ENCODE results near the gene PGBD1.

Gene PGBD1

DNA sequence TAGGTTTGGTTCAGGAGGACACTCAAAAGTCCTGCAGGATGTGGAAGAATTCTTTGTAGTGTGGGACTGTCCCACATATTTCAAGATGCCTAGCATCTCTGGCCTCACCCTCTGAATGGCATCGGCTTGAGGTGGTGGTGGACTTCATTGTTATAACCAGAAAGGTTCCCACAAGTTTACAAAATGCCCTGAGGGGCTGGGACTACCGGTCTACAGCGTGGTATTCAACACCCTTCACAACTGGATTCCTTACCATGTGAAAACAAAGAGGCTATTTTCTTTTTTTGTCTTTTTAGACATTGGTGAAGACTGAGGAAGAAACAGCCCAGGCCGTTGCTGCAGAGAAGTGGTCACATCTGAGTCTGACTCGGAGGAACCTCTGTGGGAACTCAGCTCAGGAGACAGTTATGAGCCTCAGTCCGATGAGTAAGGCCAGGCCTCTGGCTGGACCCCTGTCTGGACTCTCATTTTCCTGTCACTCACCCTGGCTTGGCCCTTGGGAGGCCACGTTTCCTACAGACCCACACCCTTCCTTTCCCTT is 15.2 kb downstream of the PGBD1 start:
- TF ChIP-seq, protein P1, sequence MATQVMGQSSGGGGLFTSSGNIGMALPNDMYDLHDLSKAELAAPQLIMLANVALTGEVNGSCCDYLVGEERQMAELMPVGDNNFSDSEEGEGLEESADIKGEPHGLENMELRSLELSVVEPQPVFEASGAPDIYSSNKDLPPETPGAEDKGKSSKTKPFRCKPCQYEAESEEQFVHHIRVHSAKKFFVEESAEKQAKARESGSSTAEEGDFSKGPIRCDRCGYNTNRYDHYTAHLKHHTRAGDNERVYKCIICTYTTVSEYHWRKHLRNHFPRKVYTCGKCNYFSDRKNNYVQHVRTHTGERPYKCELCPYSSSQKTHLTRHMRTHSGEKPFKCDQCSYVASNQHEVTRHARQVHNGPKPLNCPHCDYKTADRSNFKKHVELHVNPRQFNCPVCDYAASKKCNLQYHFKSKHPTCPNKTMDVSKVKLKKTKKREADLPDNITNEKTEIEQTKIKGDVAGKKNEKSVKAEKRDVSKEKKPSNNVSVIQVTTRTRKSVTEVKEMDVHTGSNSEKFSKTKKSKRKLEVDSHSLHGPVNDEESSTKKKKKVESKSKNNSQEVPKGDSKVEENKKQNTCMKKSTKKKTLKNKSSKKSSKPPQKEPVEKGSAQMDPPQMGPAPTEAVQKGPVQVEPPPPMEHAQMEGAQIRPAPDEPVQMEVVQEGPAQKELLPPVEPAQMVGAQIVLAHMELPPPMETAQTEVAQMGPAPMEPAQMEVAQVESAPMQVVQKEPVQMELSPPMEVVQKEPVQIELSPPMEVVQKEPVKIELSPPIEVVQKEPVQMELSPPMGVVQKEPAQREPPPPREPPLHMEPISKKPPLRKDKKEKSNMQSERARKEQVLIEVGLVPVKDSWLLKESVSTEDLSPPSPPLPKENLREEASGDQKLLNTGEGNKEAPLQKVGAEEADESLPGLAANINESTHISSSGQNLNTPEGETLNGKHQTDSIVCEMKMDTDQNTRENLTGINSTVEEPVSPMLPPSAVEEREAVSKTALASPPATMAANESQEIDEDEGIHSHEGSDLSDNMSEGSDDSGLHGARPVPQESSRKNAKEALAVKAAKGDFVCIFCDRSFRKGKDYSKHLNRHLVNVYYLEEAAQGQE (IDR thresholded peaks at IDR 0.05; ENCODE audit: insufficient read depth in 1 of 2, low read depth in 2 of 2, low read length in 2 of 2), result no peak
- no peak for TF ChIP-seq POLR2AphosphoS5 (IDR thresholded peaks at IDR 0.05; ENCODE audit: low read depth, low read length)
- TF ChIP-seq TAF1 (IDR thresholded peaks at IDR 0.05; ENCODE audit: borderline replicate concordance, insufficient read depth, low read length), result no peak
- no peak for TF ChIP-seq SIN3A (IDR thresholded peaks at IDR 0.05; ENCODE audit: borderline replicate concordance, insufficient read depth, low read length)

GRCh38 chr6:28303570-28303969 is 22.2 kb downstream of the PGBD1 start:
- TF ChIP-seq, protein P1 (IDR thresholded peaks at IDR 0.05; ENCODE audit: insufficient read depth in 1 of 2, low read depth in 2 of 2, low read length in 2 of 2), result no peak
- TF ChIP-seq POLR2AphosphoS5 (IDR thresholded peaks at IDR 0.05; ENCODE audit: low read depth, low read length), result no peak
- no peak for TF ChIP-seq FOXP2 (optimal IDR thresholded peaks at IDR 0.05; ENCODE audit: borderline replicate concordance, extremely low read depth, extremely low read length, insufficient read depth)
- TF ChIP-seq SIN3A (IDR thresholded peaks at IDR 0.05; ENCODE audit: borderline replicate concordance, insufficient read depth, low read length), result no peak
- no peak for TF ChIP-seq TAF1 (IDR thresholded peaks at IDR 0.05; ENCODE audit: borderline replicate concordance, insufficient read depth, low read length)

DNA sequence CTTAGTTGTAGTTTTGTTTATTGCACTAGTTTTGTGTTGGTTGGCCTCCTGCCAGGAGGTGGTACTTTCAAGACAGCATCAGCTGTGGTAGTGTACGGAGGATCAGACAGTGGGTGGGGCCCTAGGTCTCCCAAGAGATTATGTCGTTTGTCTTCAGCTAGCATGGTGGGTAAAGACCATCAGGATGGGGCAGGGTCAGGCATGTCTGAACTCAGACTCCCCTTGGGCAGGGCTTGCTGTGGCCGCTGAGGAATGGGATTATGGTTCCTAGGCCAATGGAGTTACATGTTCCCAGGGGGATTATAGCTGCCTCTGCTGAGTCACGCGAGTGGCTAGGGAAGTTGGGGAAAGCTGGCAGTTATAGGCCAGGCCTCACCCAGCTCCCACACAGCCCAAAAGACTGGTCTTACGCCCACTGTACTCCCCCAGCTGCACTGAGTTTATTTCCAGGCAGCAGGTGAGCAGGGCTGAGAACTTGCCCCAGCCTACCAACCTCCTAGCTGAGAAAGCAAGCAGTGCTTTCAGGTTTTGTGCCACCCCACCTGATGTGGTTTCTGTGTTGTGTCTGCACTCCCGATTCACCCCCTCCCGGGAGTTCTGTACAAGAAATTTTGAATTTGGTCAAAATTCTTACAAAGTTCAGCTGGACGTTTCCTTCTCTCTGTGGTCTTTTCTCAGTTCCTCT is 29.9 kb downstream of the PGBD1 start:
- TF ChIP-seq FOXP2 (optimal IDR thresholded peaks at IDR 0.05; ENCODE audit: borderline replicate concordance, extremely low read depth, extremely low read length, insufficient read depth), result no peak
- no peak for TF ChIP-seq SIN3A (IDR thresholded peaks at IDR 0.05; ENCODE audit: borderline replicate concordance, insufficient read depth, low read length)
- TF ChIP-seq, protein P1 (IDR thresholded peaks at IDR 0.05; ENCODE audit: insufficient read depth in 1 of 2, low read depth in 2 of 2, low read length in 2 of 2), result no peak
- no peak for TF ChIP-seq TAF1 (IDR thresholded peaks at IDR 0.05; ENCODE audit: borderline replicate concordance, insufficient read depth, low read length)
- TF ChIP-seq POLR2AphosphoS5 (IDR thresholded peaks at IDR 0.05; ENCODE audit: low read depth, low read length), result no peak

DNA sequence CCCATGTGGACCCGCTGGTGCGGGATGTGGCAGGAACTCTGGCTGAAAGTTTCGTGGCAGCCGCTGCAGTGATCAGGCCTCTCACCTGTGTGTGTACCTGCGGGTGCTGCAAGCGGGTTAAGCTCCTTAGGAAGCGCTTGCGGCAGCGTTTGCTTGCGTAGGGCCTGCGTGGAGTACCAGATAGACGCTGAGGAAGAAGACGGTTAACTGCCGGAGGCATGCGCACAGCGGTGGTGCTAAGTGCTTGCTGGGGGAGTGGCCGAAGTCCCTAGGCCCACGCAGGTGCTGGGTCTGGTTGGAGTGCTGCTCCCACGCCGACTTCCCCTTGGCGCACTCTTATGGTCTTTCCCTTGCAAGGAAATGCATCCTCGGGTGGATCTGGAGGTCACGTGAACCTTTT is 31.6 kb downstream of the PGBD1 start:
- TF ChIP-seq FOXP2 (optimal IDR thresholded peaks at IDR 0.05; ENCODE audit: borderline replicate concordance, extremely low read depth, extremely low read length, insufficient read depth), result no peak
- TF ChIP-seq, protein P1 (IDR thresholded peaks at IDR 0.05; ENCODE audit: insufficient read depth in 1 of 2, low read depth in 2 of 2, low read length in 2 of 2), result no peak

DNA sequence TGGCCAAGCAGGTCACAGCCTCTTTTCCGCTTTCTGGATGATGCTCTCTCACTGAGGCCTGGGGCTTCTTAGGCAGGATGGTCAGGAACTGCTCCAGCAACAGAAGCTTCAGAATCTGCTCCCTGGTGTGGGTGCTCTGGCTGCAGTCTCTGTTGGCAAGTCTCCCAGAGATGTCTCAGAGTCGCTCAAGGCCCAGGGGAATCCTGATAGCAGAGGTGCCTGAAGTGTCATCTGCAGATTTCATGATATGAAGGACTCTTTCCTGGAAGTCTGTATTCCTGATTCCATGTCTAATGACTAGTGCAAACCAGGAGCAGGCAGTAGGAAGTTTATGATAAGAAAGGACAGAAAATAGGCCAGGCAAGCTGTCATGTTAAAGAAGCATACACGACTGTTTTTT is 34.3 kb downstream of the PGBD1 start:
- TF ChIP-seq SIN3A (IDR thresholded peaks at IDR 0.05; ENCODE audit: borderline replicate concordance, insufficient read depth, low read length) (no peak), POLR2AphosphoS5 (IDR thresholded peaks at IDR 0.05; ENCODE audit: low read depth, low read length) (no peak), FOXP2 (optimal IDR thresholded peaks at IDR 0.05; ENCODE audit: borderline replicate concordance, extremely low read depth, extremely low read length, insufficient read depth) (no peak), TAF1 (IDR thresholded peaks at IDR 0.05; ENCODE audit: borderline replicate concordance, insufficient read depth, low read length) (no peak)
- TF ChIP-seq, protein P1 (IDR thresholded peaks at IDR 0.05; ENCODE audit: insufficient read depth in 1 of 2, low read depth in 2 of 2, low read length in 2 of 2), result no peak

All from PFSK-1 (cell line).